Spinal cord (tissue), 10 donors: ENCODE data around the gene PUM2. TPM values are rescaled to one million over a fixed set of nuclear protein-coding genes. Genes with fewer than 3 reads are reported as not detected.

Experiments
- DNase-seq, 6 donors: peaks; one replicate each; pipeline versions ENCODE4 v3.0.0 to v3.0.0-alpha.2; 2013 to 2015; ENCODE audit warnings: low spot score in 6 of 6, low read depth in 4 of 6
- H3K27ac ChIP-seq: one replicate; pipeline ENCODE4 v1.5.1; 2013; ENCODE audit warnings: low read depth, low read length, control low read depth
- H3K27me3 ChIP-seq: one replicate; pipeline ENCODE4 v1.6.1; 2013; ENCODE audit warnings: low read length; ENCODE audit not compliant: control insufficient read depth, insufficient read depth
- H3K36me3 ChIP-seq: one replicate; pipeline ENCODE4 v1.6.1; 2013; ENCODE audit warnings: low read length; ENCODE audit not compliant: control insufficient read depth, insufficient read depth
- H3K4me1 ChIP-seq: one replicate; pipeline ENCODE4 v1.6.1; 2013; ENCODE audit warnings: low read length; ENCODE audit not compliant: control insufficient read depth, insufficient read depth
- H3K4me3 ChIP-seq: one replicate; pipeline ENCODE4 v1.5.1; 2013; ENCODE audit warnings: low read depth, low read length, control low read depth
- H3K9me3 ChIP-seq: one replicate; pipeline ENCODE4 v1.6.1; 2013; ENCODE audit warnings: low read length; ENCODE audit not compliant: control insufficient read depth, insufficient read depth
- WGBS: methylation state at CpG from one replicate; pipeline ENCODE4 v1.1.5; 2013; ENCODE audit warnings: missing lambda C conversion rate; ENCODE audit not compliant: insufficient coverage; 5-methylcytosine and 5-hydroxymethylcytosine counted together
- polyA plus RNA-seq, 2 donors: library from polyadenylated mRNA; unstranded; fragments of 120-200 nt; gene quantifications; one replicate each; pipeline ENCODE4 v1.2.1, GENCODE V29; 2013; ENCODE audit not compliant: insufficient read length in 2 of 2
- total RNA-seq, 2 donors: library from RNA; depleted of rRNA in 1 of 2; stranded (reverse); fragments of 120-200 nt in 1 of 2; fragments of >200 nt in 1 of 2; gene quantifications; one replicate each; pipeline versions ENCODE4 v1.2.3 to v1.2.4, GENCODE V29; 2013 to 2014
- donor health status: healthy.

The PUM2 gene
- total and polyA plus RNA-seq, 4 donors = 51.8 to 105 (median 66.8) TPM

- Histone ChIP-seq H3K27me3 (no peaks in the 10 kb centered on the region), H3K27ac (no peak overlapping the region), H3K4me1 (peaks cover 14% of the 10 kb centered on the region), H3K9me3 (no peaks in the 10 kb centered on the region), H3K4me3 (no peak overlapping the region), H3K36me3 (peaks cover 18% of the 10 kb centered on the region)
- 90% methylated on average over 21 of the region's 22 CpGs for WGBS
- DNase-seq = no peak
Observed at GRCh38 chr2:20216130-20217025, 134.3 kb downstream of the PUM2 start.

DNA sequence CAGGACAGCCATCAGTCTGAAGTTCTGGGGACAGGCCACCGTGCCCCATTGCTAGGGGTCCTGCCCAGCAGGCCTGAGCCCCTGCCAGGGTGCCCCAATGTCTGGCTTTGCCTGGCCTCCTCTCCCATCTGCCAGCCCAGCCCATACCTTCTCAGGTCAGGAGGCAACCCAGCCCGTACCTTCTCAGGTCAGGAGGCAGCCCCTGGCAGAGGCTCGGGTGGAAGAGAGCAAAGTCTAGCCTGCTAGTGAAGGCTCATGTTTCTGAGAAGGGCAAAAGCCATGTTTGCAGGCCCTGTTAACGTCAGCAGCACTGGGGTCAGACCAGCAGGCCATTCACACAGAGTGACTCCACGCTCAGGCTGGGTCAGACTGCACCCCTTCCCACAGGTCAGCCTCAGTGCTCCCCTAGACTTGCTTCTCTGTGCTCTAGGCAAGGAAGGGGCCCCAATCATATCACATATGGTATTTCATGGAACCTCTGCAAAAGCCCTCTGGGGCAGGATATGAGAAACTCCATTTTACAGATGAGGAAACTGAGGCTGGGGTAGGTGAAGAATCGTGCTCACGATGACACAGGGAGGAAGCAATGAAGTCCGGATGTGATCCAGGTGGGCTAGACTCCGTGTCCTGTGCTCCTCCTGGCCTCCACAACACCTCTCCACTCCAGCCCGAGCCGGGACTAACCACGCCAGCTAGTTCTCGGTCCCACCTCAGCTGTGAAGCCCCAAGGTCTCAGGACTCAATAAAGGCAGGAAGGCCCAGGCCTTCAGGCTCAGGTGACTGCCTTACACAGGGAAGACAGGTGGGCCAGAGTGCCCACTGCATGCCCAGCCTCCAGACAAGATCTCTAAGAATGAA is 135.2 kb downstream of the PUM2 start:
- peaks cover 18% of the 10 kb centered on the region for H3K36me3 ChIP-seq
- no peaks in the 10 kb centered on the region for H3K27me3 ChIP-seq
- peaks cover 14% of the 10 kb centered on the region for H3K4me1 ChIP-seq
- 94% methylated on average over 13 of the region's 13 CpGs for WGBS
- no peak for DNase-seq
- no peak overlapping the region for H3K4me3 ChIP-seq
- no peaks in the 10 kb centered on the region for H3K9me3 ChIP-seq
- no peak overlapping the region for H3K27ac ChIP-seq

DNA sequence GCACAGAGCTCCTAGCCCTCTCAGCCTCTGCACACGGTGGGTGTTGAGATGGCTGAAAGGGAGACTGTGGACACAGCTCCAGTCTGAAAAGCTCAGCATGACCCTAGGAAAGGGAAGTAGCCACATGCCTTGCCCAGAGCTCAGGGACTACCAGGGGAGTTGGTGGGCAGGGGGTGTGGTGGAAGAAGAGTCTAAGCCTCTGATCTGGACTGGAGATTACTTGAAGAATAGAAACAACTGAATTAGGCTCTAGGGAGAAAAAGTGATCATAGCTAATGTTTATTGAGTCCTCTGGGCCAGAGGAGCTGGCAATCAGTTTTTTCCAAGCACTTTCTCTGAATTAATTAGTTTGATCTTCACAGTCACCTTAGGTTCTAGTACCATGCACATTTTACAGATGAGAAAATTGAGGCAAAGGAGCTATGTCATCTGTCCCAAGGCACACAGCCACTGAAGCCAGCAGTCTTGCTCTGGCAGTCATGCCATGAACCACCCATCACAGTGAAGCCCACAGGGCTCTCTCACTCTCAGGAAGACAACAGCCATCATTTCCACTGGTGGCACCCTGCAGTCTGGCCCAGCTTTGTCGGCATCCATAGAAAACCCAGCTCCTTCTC is 136.0 kb downstream of the PUM2 start:
- no peak for DNase-seq
- Histone ChIP-seq H3K27me3 (no peaks in the 10 kb centered on the region), H3K27ac (no peak overlapping the region), H3K4me1 (peaks cover 14% of the 10 kb centered on the region), H3K9me3 (no peaks in the 10 kb centered on the region), H3K36me3 (peaks cover 13% of the 10 kb centered on the region), H3K4me3 (no peak overlapping the region)
- WGBS = 92% methylated on average over 1 of the region's 2 CpGs

GRCh38 chr2:20213651-20214565 is 136.7 kb downstream of the PUM2 start:
- H3K9me3 ChIP-seq = no peaks in the 10 kb centered on the region
- H3K27me3 ChIP-seq = no peaks in the 10 kb centered on the region
- H3K4me1 ChIP-seq = peaks cover 14% of the 10 kb centered on the region
- 28% methylated on average over 2 of the region's 9 CpGs for WGBS
- no peak for DNase-seq
- no peak overlapping the region for H3K27ac ChIP-seq
- H3K36me3 ChIP-seq = peaks cover 13% of the 10 kb centered on the region
- H3K4me3 ChIP-seq = no peak overlapping the region

GRCh38 chr2:20212871-20213503 is 137.7 kb downstream of the PUM2 start:
- peaks cover 14% of the 10 kb centered on the region for H3K4me1 ChIP-seq
- H3K36me3 ChIP-seq = peaks cover 12% of the 10 kb centered on the region
- WGBS = 88% methylated on average over 15 of the region's 16 CpGs
- no peak overlapping the region for H3K4me3 ChIP-seq
- no peaks in the 10 kb centered on the region for H3K27me3 ChIP-seq
- H3K9me3 ChIP-seq = no peaks in the 10 kb centered on the region
- no peak for DNase-seq
- no peak overlapping the region for H3K27ac ChIP-seq

- Histone ChIP-seq H3K9me3 (no peaks in the 10 kb centered on the region), H3K4me3 (no peak overlapping the region), H3K27me3 (no peaks in the 10 kb centered on the region), H3K36me3 (peaks cover 7% of the 10 kb centered on the region), H3K4me1 (peaks cover 14% of the 10 kb centered on the region), H3K27ac (no peak overlapping the region)
- peak in 1 of 6 donors; percentile 9 for DNase-seq
- 60% methylated on average over 5 of the region's 11 CpGs for WGBS
Observed at GRCh38 chr2:20212459-20212870, 138.2 kb downstream of the PUM2 start.

DNA sequence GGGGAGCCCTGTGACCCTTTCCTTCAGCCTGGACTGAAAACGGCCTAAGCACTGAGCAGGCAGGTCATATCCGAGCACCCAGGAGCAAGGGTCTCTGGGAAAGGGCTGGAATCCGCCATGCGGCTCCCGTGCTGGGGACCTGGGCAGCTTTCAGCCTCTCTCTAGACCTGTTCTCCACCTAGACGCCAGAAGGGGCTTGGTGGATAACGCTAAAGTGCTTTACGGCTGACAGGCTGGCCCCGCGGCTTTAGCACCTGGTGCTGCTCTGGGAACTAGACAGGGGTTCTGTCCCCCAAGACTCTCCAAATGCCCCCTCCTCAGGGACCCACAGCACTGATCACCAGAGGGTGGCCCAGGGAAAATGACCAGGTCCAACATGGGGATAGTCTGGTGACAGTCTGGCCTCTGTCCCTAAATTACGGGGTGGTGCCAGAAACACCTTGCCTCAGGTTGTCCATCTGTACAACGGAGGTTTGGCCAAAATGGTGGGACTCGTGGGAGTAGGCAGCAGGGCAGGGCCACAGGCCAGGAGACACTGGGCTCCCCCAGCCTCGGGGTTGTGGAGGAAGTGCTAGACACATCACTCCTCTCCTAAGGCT is 138.7 kb downstream of the PUM2 start:
- Histone ChIP-seq H3K36me3 (peaks cover 7% of the 10 kb centered on the region), H3K27ac (no peak overlapping the region), H3K4me3 (no peak overlapping the region), H3K9me3 (no peaks in the 10 kb centered on the region), H3K4me1 (peaks cover 14% of the 10 kb centered on the region), H3K27me3 (no peaks in the 10 kb centered on the region)
- 84% methylated on average over 14 of the region's 14 CpGs for WGBS
- DNase-seq = no peak

GRCh38 chr2:20211420-20211819 is 139.2 kb downstream of the PUM2 start:
- H3K9me3 ChIP-seq = no peaks in the 10 kb centered on the region
- peaks cover 5% of the 10 kb centered on the region for H3K36me3 ChIP-seq
- H3K4me1 ChIP-seq = peaks cover 14% of the 10 kb centered on the region
- H3K27ac ChIP-seq = no peak overlapping the region
- WGBS = 85% methylated on average over 12 of the region's 12 CpGs
- DNase-seq = no peak
- no peaks in the 10 kb centered on the region for H3K27me3 ChIP-seq
- no peak overlapping the region for H3K4me3 ChIP-seq
